OCI-M2 (cell line): Measurements from ENCODE around the gene DYRK3.
"Not testable (repeated sequence)": the region's sequence is repeated elsewhere in the genome, so short reads cannot be mapped to it uniquely, and the experiment has no call there.

Source experiments
- DNase-seq: peaks from one replicate; lab custom pipeline; 2025; ENCODE audit not compliant: unreplicated experiment; lab: John Stamatoyannopoulos, UW

DYRK3 gene

GRCh38 chr1:206628916-206629315, 6.4 kb upstream of the DYRK3 start:
- no peak for DNase-seq

DNA sequence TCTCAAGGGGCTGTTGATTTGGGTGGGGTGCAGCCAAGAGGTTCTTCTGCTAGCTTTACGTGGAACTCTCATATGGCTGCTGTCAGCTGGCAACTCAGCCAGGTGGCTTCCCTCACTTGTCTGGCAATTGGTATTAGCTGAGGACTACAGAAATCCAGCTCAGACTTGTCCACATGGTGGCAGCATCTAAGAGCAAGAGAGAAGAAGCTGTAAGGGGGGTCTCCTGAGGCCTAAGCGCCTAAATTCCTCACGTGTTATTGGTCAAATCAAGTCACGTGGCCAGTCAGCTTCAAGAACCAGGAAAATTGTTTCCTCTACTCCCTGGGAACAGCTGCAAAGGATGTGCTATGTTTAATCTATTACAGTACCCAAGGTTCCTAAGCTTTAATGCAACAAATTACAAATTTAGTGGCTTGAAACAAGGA, 4.2 kb upstream of the DYRK3 start:
- no peak for DNase-seq

DNA sequence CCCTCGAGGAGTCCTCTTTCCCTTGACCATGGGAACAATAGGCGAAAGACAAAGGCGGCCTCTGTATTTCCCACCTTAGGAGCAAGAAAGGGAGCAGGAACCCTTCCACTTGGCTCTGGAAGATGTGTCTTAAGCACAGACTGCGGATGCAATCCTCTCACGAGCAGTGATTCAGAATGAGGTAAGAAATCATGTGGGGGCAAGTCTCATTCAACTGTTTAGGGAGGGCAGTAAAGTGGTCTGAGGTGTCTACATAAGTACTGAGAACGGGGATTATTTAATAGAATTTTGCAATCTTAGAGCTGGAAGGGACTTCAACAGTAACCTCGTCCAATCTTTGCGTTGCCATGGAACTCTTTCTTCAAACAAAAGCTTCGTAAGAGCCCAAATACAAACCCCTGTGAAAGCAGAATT, 1.6 kb upstream of the DYRK3 start:
- no peak for DNase-seq

DNA sequence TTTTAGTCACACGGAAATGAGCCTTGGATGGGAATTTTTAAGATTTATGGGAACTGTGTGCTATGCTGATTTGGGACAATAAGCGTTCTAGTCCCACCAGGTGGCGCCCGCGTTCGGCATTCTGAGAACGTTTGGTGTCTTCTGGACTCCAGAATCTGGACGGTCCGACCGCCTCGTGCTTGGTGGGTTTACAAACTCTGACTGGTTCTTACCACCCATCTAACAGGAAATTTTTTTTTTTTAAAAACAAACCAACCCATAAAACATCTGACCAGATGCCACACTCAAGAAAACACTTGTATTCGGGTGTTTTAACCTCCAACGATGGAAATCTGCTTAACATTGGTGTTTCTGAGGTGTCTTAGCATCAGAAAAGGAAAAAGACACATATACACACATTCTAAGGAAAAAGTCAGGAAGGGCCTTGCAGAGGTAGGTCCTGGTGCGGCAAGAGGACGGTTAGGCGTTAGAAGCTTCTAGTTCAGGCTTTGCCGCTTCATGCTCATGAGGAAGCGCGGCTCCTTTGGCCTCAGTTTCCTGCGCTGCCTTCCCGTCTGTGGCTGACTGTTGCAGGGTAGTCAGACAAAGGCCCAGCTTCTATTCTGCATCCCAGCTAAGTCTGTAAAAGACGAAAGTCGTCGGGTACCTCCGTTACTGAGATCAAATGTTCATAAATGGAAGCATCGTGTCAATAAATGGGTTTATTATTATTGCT, 814 bp upstream of the DYRK3 start:
- peak; percentile 52 for DNase-seq

DNA sequence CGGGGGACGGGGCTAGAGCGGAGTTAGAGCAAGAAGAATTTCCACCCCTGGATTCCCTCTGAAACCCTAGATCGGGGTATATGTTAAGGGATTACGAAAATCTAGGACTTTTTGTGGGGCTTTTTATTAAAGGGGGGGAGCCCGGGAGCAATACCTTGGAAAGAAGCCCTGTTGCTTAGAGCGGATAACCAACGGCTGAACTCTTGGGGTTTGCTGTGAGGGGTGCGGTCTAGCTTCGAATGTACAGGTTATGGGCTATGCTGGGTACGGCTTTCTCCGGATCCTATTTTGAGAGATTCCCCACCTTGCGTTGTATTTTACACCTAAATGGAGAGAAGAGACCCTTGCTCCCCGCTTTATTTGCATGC, 626 bp downstream of the DYRK3 start:
- DNase-seq, result no peak

GRCh38 chr1:206636671-206637070, 1.3 kb downstream of the DYRK3 start:
- no peak for DNase-seq

DNA sequence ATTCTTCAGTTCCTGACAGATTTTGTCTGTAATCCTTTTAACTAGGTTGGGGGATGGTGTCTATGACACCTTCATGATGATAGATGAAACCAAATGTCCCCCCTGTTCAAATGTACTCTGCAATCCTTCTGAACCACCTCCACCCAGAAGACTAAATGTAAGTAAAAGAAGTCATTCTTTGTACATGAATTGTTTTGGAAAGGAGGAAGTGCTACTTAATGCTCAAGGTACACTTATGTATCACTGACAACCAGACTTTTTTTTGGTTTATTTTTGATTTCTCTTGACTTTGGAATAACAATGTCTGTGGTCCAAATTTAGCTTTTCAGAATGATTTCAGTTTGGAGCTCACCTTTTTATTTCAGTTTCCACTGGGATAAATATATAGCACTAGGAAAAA, 2.3 kb downstream of the DYRK3 start:
- no peak for DNase-seq

- DNase-seq, result not testable (repeated sequence)
Measured at GRCh38 chr1:206642074-206642473, 6.7 kb downstream of the DYRK3 start.

- no peak for DNase-seq
Measured at GRCh38 chr1:206643118-206643698, 7.9 kb downstream of the DYRK3 start.

GRCh38 chr1:206646504-206646903, 11.2 kb downstream of the DYRK3 start:
- DNase-seq, result no peak

GRCh38 chr1:206647224-206647623, 11.9 kb downstream of the DYRK3 start:
- DNase-seq, result no peak

GRCh38 chr1:206649261-206649921, 14.1 kb downstream of the DYRK3 start:
- DNase-seq, result no peak

- no peak for DNase-seq
Measured at GRCh38 chr1:206651014-206651413, 15.7 kb downstream of the DYRK3 start.

DNA sequence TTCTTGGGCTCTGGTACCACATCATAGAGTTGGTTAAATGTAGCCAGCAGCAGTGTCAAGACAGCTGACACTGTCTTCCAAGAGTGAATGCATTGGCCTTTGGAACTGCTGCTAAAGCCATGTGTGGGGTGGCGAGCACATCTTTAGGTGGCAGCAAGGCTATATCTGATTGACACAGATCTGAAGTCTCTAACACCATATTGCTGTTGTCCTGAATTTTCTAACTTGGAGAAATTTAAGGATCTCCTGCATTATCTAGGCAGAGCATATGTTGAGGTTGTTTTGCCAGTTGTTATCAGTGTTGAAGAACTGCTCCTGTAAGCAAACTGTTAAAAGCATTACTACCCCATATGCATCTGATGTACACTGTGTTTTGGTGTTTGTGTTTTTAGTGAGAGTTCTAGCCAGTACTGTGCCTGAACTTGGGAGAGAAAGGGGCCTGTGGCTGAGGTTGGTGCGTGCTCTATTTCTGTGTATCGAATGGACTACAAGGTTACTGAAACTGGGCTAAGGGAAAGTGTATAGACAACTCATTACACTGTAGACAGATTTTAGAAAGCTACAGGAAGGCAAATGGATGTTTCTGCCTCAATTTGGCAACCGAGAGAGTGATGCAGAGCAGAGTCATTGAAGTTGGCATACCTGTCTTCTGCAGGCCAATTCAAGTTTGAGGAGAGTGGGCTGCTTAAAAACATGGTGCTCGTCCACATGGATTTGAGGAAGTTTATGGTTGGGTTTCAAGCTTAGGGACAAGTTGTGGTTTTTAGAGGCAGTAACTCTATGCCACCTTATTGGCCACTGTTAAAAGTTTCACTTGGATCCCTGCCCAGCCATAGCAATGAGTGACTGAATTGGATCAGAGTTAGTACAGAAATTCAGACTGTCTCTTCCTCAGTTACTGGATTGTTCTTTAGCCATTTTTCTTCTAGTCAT, 16.9 kb downstream of the DYRK3 start:
- DNase-seq, result peak; percentile 22

DNA sequence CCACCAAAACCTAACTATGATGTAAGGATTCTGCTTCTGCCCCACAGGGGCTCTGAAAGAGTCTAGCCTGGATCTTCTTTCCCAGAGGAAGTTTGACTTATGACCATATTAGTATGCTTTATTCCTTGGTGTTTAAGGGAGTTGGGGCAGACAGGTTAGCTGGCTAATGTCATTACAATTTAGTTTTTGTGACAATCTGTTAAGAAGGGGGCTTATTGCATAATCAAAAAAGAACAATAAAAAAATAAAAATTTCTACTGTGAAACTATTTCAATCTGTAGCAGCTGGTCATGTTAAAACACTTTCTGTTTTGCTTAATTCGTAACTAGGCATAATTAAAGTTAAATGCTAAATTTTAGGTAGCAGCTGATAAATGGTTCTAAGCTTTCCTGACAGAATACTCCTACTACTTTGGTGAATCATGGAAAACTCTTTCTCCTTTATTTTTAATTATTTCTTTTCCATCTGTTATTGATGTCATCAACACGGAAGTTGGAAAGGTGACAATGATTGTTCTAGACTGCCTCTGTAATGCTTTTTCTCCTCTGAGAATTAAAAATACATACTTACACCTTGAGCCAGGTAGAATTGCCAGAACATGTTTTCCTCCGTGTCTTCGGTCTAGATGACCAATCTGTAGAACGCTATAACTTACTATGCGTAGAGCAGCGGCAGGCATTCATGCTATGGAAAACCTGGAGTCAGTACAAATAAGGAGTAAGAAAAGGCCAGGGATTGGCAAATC, 18.6 kb downstream of the DYRK3 start:
- DNase-seq, result no peak

DNA sequence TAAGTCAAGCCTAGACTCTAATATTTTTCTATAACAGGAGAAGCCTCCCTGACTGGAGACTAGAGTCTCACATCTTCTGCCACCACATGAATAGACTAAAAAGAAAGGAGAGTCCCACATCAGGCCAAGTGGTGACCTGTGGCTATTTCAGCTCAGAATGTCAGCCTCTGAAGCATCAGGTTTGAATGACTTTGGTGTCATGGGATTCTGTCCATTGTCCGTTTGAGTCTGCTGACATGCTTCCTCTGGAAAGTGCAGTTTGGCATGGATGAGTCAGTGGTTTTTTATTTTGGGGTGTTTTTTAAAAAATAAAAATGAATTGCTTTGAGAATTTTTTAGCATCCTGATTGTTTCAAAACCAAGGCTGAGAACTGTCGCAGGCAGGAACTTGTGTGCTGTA, 19.5 kb downstream of the DYRK3 start:
- no peak for DNase-seq

- no peak for DNase-seq
Measured at GRCh38 chr1:206655471-206655882, 20.1 kb downstream of the DYRK3 start.

- DNase-seq, result no peak
Measured at GRCh38 chr1:206656936-206657335, 21.6 kb downstream of the DYRK3 start.

DNA sequence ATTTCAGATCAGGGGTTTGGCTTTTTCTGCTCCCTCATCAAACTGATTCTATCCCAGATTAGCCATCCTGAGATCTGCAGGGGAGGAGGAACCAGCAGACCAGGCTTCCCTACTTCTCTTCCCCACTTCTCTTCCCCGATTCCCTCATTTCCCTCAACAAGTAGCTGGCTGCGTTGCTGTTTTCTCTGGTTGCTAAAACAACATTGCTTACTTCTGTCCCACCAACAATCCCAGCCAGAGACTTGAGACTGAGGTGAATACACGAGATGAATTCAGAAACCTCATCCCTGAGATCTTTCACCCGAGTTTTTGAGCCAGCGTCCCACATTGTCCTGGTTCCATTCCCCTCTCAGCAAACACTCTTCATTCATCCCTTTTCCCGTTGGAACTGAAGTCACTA, 22.4 kb downstream of the DYRK3 start:
- DNase-seq, result no peak

DNA sequence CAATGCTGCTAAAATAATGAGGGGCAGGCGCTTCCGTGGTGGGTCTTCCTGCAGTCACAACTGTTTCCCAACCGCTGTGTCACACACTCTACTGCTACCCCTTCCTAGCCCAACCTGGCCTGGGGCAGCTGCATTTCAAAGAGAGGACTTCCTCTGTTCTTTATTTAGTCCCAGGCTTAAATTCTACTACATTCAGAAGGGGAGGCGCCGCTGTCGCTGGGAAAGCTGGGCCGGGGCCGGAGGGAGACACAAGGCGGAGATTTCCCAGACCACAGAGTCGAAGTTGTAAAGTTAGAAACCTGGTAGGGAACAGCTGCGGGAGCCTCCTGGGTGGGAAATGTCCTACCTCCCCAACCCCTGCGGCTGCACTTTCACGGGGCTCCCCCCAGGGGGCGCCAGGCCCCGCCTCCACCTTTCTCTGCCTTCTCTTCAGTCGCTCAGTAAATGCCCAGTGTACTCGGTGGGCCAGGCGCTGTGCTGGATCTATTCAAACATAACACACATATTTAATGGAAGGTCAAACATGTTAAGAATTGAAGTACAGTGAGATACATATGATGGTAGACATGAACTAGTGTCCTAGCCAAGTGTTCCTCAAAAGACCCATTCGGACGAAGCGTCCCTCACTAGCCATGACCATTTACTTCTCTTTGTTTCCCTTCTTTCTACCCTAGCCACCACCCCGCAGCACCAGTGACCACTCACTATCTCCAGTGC, 23.1 kb downstream of the DYRK3 start:
- no peak for DNase-seq
